Forelimb muscle (tissue), 1 donor: ENCODE measurements around the gene DNAJB8. TPM values are rescaled to one million over a fixed set of nuclear protein-coding genes. Genes with fewer than 3 reads are reported as not detected.

Experiments used
- DNase-seq: peaks from one replicate; pipeline ENCODE4 v3.0.0-alpha.2; 2013; ENCODE audit warnings: low read depth
- polyA plus RNA-seq: library from polyadenylated mRNA; unstranded; fragments of 120-200 nt; gene quantifications from one replicate; pipeline ENCODE4 v1.2.1, GENCODE V29; 2013; ENCODE audit not compliant: insufficient read length

The DNAJB8 gene
- polyA plus RNA-seq, 1 donor: not detected

GRCh38 chr3:128427175-128427857 is 39.4 kb downstream of the DNAJB8 start:
- DNase-seq: no peak

- DNase-seq: peak; percentile 5
These were observed 40.4 kb downstream of the DNAJB8 start for GRCh38 chr3:128426128-128426921.

- no peak for DNase-seq
These were observed 40.9 kb downstream of the DNAJB8 start for GRCh38 chr3:128425846-128426127.

- DNase-seq: no peak
These were observed 41.4 kb downstream of the DNAJB8 start for GRCh38 chr3:128425142-128425845.

- DNase-seq: no peak
These were observed 42.1 kb downstream of the DNAJB8 start for GRCh38 chr3:128424508-128425069.

GRCh38 chr3:128423525-128424147 is 43.1 kb downstream of the DNAJB8 start:
- DNase-seq: no peak

- DNase-seq: no peak
These were observed 43.7 kb downstream of the DNAJB8 start for GRCh38 chr3:128422762-128423524.

GRCh38 chr3:128421966-128422365 is 44.7 kb downstream of the DNAJB8 start:
- no peak for DNase-seq

- no peak for DNase-seq
These were observed 45.3 kb downstream of the DNAJB8 start for GRCh38 chr3:128421439-128421836.

GRCh38 chr3:128420720-128421438 is 45.8 kb downstream of the DNAJB8 start:
- no peak for DNase-seq

GRCh38 chr3:128420289-128420688 is 46.4 kb downstream of the DNAJB8 start:
- no peak for DNase-seq

GRCh38 chr3:128419311-128419710 is 47.4 kb downstream of the DNAJB8 start:
- no peak for DNase-seq

GRCh38 chr3:128418900-128419299 is 47.8 kb downstream of the DNAJB8 start:
- DNase-seq: no peak

- no peak for DNase-seq
These were observed 50.0 kb downstream of the DNAJB8 start for GRCh38 chr3:128416578-128417211.

GRCh38 chr3:128415773-128416577 is 50.7 kb downstream of the DNAJB8 start:
- DNase-seq: no peak

- DNase-seq: no peak
These were observed 51.4 kb downstream of the DNAJB8 start for GRCh38 chr3:128415200-128415772.

- DNase-seq: no peak
These were observed 53.1 kb downstream of the DNAJB8 start for GRCh38 chr3:128413413-128414205.

- no peak for DNase-seq
These were observed 53.7 kb downstream of the DNAJB8 start for GRCh38 chr3:128413003-128413370.
